Duodenal mucosa (tissue), 2 donors: Measurements from ENCODE around the gene MCF2L.

Experiments used
- H3K27ac ChIP-seq: one replicate; pipeline ENCODE4 v1.7.0; 2013; ENCODE audit warnings: low read depth, low read length
- H3K27me3 ChIP-seq, 2 donors: one replicate each; pipeline ENCODE4 v1.7.0; 2013; ENCODE audit warnings: low read length in 2 of 2, control low read depth in 1 of 2; ENCODE audit not compliant: insufficient read depth in 2 of 2, control insufficient read depth in 1 of 2
- H3K36me3 ChIP-seq, 2 donors: one replicate each; pipeline ENCODE4 v1.7.0; 2013; ENCODE audit warnings: low read length in 2 of 2, control low read depth in 1 of 2; ENCODE audit not compliant: insufficient read depth in 2 of 2, control insufficient read depth in 1 of 2
- H3K4me1 ChIP-seq, 2 donors: one replicate each; pipeline ENCODE4 v1.7.0; 2013; ENCODE audit warnings: low read length in 2 of 2, control low read depth in 1 of 2; ENCODE audit not compliant: insufficient read depth in 2 of 2, control insufficient read depth in 1 of 2
- H3K4me3 ChIP-seq, 2 donors: one replicate each; pipeline ENCODE4 v1.7.0; 2013; ENCODE audit warnings: low read length in 2 of 2, low read depth in 1 of 2
- H3K9ac ChIP-seq, 2 donors: one replicate each; pipeline ENCODE4 v1.7.0; 2013; ENCODE audit warnings: low read length in 2 of 2, low read depth in 1 of 2
- H3K9me3 ChIP-seq, 2 donors: one replicate each; pipeline ENCODE4 v1.7.0; 2013; ENCODE audit warnings: low read length in 2 of 2, control low read depth in 1 of 2; ENCODE audit not compliant: control insufficient read depth in 1 of 2

The MCF2L gene

DNA sequence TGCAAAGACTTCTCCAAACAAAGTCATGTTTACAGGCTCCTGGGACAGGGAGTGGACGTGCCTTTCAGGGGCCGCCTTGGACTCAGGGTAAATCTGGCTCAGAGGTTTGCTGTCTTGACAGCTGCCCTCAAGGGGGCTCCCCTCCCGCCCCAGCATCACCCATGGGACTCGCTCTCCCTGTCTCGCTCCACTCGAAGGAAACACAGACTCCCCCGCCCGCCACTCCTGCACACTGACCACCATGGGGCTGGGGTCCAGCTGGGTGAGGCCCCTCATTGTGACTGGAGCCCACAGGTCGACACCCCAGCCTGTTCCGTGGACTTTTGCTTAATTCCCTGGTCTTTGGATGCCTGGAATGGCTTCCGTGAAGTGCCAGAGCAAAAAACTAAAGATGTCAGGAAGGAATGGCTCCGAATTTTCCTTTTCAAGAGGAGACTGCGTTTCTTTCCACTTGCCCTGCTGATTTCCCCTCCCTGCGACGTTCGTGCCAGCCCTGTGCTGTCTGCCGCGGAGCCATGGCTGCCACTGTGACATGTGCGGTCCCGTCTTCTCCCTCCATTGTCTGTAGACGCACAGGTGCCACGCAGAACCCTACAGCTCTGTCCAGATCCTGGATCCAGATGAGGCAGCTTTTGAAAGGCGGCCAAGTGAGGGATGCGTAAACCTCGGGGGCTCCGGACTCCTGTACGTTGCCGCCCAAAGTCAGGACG is 48.6 kb downstream of the MCF2L start:
- Histone ChIP-seq H3K27ac (no peak overlapping the region), H3K36me3 (peaks cover 0 to 3% of the 10 kb centered on the region in 2 donors)

DNA sequence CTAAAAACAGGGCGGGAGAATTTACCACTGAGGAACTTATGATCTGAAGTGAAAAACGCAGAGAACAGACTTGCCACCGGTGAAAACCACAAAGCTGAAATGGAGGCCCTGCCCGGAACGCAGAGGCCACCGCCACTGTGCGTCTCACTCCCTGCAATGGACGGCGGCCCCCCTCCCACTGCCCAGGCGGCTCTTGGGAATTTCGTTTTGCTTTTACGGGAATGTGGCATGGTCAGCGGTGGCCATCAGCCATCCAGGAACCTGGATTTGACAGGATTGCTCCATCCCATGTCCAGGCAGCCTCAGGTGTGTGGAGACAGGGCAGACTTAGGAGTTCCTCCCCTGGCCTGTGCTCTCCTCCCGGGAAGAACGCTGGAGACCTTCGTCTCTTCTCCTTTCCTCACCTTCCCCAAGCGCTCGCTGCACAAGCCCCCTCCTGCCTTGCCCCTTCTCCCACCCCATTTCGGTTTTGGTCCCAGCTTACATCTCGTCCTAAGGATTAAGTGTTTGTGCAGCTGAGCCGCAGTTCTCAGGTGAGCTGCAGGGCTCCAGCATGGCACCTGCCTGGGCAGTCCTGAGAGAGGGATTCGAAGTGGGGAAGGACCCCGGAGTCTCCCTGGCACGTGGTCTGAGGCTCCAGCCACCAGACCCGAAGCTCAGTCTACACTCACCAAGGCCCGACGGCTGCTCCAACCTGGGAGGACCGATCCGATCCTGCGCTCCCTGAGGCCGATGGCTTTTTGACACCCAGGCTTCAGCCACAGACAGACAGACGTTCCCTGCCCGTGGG is 49.9 kb downstream of the MCF2L start:
- Histone ChIP-seq H3K9ac (no peak overlapping the region), H3K9me3 (no peaks in the 10 kb centered on the region), H3K27ac (no peak overlapping the region), H3K4me3 (no peak overlapping the region), H3K4me1 (no peaks in the 10 kb centered on the region), H3K27me3 (no peaks in the 10 kb centered on the region), H3K36me3 (peaks cover 0 to 3% of the 10 kb centered on the region in 2 donors)

More for the DNA sequence above, 48.6 kb downstream of the MCF2L start:
- Histone ChIP-seq H3K9ac (no peak overlapping the region), H3K4me1 (no peaks in the 10 kb centered on the region), H3K9me3 (no peaks in the 10 kb centered on the region), H3K27me3 (no peaks in the 10 kb centered on the region), H3K4me3 (no peak overlapping the region)

DNA sequence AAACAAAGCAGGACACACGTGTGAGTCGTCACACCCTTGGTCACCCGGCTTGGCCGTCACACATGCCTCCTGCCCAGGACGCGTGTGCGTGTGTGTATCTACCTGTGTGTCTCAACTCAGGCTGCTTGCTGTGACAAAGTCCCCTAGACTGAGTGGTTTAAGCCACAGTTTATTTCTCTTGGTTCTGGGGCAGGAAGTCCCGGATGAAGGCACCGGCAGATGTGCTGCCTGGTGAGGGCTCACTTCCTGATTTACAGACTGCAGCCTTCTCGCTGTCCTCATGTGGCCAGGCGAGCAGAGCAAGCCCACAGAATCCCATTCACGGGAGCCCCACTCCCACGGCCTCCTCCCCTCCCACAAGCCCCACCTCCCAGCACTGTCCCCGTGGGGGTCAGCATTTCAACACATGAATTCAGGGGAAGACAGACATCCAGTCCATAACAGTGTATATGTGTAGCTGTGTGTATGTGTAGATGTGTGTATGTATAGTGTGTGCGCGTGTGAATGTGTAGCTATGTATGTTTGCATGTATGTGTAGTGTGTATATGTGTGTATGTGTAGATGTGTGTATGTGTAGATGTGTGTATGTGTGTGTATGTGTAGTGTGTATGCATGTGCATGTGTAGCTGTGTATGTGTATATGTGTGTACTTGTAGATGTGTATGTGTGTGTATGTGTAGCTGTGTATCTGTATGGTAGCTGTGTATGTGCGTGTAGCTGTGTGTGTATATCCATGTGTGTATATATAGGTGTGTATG is 51.5 kb downstream of the MCF2L start:
- H3K9me3 ChIP-seq = no peaks in the 10 kb centered on the region
- no peaks in the 10 kb centered on the region for H3K27me3 ChIP-seq
- peaks cover 0 to 3% of the 10 kb centered on the region in 2 donors for H3K36me3 ChIP-seq
- H3K27ac ChIP-seq = no peak overlapping the region
- no peak overlapping the region for H3K4me3 ChIP-seq
- H3K9ac ChIP-seq = no peak overlapping the region
- no peaks in the 10 kb centered on the region for H3K4me1 ChIP-seq

DNA sequence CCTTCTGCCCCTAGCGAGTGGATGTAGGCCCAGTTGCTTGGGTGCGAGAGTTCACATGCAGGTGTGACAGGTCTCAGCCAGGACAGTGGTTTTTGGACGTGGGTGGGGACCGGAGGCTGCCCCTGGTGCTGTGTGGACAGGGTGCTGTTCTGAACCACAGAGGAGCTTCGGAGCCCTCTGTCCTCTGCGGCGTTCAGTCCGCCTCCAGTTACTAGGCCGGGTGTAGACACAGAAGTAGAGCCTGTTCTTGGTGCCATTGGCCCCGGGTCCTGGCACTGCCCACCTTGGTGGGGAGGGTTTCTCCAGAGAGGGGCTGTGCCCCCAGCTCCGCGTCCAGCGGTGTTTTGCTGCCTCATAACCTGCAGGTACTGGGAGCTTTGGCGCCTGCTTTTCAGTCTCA is 52.4 kb downstream of the MCF2L start:
- peaks cover 0 to 3% of the 10 kb centered on the region in 2 donors for H3K36me3 ChIP-seq
- no peaks in the 10 kb centered on the region for H3K9me3 ChIP-seq
- no peaks in the 10 kb centered on the region for H3K4me1 ChIP-seq
- no peak overlapping the region for H3K9ac ChIP-seq
- H3K27ac ChIP-seq = no peak overlapping the region
- no peaks in the 10 kb centered on the region for H3K27me3 ChIP-seq
- H3K4me3 ChIP-seq = no peak overlapping the region

DNA sequence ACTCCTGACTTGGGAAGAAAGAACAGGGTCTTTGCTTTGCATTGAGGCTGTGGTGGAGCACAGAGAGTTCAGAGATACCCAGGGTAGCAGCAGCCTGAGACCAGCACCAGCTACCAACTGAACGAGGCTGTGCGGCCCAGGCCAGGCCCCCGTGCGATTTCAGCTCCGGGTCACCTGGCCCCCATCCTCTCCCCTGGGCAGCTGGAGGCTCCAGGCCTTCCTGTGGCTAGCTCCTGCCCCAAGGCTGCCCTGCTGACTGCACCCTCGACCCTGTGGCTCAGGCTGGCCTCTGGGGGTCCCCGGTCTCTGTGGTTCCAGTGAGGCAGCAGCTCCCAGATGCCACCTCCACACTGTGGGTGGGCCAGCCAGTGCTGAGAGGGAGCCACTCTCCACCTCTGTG is 52.8 kb downstream of the MCF2L start:
- Histone ChIP-seq H3K9me3 (no peaks in the 10 kb centered on the region), H3K4me1 (no peaks in the 10 kb centered on the region), H3K4me3 (no peak overlapping the region), H3K36me3 (peaks cover 0 to 3% of the 10 kb centered on the region in 2 donors), H3K27me3 (no peaks in the 10 kb centered on the region), H3K27ac (no peak overlapping the region), H3K9ac (no peak overlapping the region)

DNA sequence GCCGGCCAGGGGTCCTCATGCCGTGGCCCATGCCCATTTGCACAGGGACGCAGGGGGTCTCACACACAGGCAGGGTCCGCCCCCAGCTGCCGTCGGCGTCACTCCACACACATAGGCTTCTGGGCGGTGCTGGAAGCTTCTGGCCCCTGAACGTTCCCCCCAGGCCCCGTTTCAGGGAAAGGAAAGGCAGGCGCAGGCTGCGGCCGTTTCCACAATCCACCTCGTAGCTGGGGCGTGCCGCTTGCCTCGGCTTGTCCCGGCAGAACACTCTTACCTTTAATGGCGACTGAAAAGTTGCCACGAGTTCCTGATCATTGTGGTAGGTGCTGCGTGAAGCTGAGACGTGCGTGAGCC is 53.4 kb downstream of the MCF2L start:
- Histone ChIP-seq H3K9me3 (no peaks in the 10 kb centered on the region), H3K9ac (no peak overlapping the region), H3K36me3 (peaks cover 0 to 3% of the 10 kb centered on the region in 2 donors), H3K27me3 (no peaks in the 10 kb centered on the region), H3K4me3 (no peak overlapping the region), H3K27ac (no peak overlapping the region), H3K4me1 (no peaks in the 10 kb centered on the region)

DNA sequence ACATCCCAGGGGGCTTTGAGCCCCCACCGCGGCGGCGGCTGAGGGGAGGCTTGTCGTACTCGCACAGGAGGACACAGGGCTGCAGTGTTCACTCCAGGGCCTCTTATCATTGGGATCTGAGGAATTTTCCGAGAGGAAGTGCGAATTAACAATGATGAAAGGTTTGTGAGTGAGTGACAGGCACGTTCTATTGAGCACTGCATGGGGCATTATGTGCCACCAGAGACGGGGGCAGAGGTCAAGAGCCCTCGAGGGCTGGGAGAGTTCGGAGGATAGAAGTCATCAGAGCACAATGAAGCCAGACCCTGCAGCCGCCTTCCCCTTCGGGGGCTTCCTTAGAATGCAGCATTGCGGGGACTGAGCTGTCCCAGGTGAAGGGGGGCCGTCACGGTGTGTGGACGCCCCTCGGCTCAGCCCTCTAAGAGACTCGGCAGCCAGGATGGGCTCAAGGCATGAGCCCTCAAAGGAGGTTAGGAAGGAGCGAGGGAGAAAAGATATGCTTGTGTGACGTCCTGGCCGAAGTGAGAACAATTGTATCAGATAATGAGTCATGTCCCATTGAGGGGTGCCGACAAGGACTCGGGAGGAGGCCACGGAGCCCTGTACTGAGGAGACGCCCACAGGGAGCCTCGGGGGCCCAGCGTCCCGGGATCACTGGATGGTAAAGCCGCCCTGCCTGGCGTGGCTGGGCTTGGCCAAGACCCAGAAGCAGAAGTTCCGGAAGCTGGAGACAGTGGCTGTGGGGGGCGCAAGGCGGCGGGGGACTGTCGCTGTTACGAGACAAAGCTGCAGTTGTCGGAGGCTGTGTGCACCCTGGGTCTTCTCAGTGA is 53.9 kb downstream of the MCF2L start:
- Histone ChIP-seq H3K27ac (no peak overlapping the region), H3K36me3 (peaks cover 0 to 3% of the 10 kb centered on the region in 2 donors), H3K9me3 (no peaks in the 10 kb centered on the region), H3K4me1 (no peaks in the 10 kb centered on the region), H3K27me3 (no peaks in the 10 kb centered on the region), H3K4me3 (no peak overlapping the region), H3K9ac (no peak overlapping the region)

DNA sequence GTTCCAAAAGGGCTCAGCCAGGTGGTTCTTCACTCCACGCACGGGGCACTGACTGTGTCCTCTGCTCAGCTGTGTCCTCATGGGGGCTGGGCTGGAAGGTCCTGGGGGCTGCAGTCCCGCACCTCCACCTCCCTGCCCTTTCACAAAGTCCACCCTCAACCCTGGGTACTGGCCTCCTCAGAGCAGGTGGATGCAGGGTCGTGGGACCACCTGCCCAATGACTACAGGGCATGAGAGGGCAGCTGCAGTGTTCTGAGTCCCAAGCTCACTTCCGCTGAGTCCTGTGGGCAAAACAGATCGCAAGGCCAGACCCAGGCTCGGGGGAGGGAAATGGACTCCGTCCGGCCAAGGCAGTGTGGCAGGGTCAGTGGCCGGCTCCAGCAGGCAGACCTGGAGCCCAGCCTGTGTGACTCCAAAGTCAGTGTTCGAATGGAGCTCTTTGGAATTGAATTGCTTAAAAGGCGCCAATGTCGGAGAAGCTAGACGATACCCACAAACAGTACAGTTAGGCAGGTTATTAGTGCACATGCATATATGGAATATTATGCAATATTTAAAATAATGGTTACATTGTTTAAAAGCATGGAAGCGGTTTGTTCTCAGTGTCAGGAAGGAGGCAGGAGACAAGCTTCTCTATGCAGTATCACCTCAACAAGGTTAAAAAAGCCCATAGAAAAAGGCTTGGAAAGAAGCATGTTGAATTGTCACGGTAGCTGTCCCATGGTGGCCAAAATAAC is 54.8 kb downstream of the MCF2L start:
- Histone ChIP-seq H3K27ac (no peak overlapping the region), H3K36me3 (no peaks in the 10 kb centered on the region), H3K27me3 (no peaks in the 10 kb centered on the region), H3K9ac (no peak overlapping the region), H3K9me3 (no peaks in the 10 kb centered on the region), H3K4me1 (no peaks in the 10 kb centered on the region), H3K4me3 (no peak overlapping the region)

DNA sequence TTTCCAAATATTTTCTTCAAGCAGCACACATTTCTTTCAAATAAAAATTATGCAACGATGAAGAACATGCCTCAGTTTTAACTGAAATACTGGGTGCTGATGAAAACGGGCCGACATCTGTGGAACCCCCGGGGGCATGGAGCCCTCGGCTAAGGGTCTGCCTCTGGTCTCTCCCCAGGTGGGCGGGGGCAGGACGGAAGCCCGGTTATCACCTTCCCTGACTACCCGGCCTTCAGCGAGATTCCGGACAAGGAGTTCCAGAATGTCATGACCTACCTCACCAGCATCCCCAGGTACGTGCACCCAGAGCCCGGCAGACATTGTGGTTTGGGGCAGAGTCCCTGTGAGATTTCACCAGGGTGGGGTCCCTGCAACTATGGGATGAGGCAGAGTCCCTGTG is 55.5 kb downstream of the MCF2L start:
- no peaks in the 10 kb centered on the region for H3K9me3 ChIP-seq
- H3K4me3 ChIP-seq = no peak overlapping the region
- no peaks in the 10 kb centered on the region for H3K36me3 ChIP-seq
- no peak overlapping the region for H3K9ac ChIP-seq
- no peaks in the 10 kb centered on the region for H3K4me1 ChIP-seq
- no peak overlapping the region for H3K27ac ChIP-seq
- H3K27me3 ChIP-seq = no peaks in the 10 kb centered on the region
